Rectal smooth muscle tissue (tissue), 1 donor: Measurements from ENCODE around the gene LYPLAL1.
"Not testable (repeated sequence)": the region's sequence is repeated elsewhere in the genome, so short reads cannot be mapped to it uniquely, and the experiment has no call there.

Experiments
- H3K27ac ChIP-seq: one replicate; pipeline ENCODE4 v1.7.0; 2013; ENCODE audit warnings: low read depth, low read length, inconsistent platforms
- H3K27me3 ChIP-seq: one replicate; pipeline ENCODE4 v1.7.0; 2013; ENCODE audit warnings: low read length; ENCODE audit not compliant: control insufficient read depth, insufficient read depth
- H3K36me3 ChIP-seq: one replicate; pipeline ENCODE4 v1.7.0; 2013; ENCODE audit warnings: low read length; ENCODE audit not compliant: control insufficient read depth, insufficient read depth
- H3K4me1 ChIP-seq: one replicate; pipeline ENCODE4 v1.7.0; 2013; ENCODE audit warnings: low read length; ENCODE audit not compliant: control insufficient read depth, insufficient read depth
- H3K4me3 ChIP-seq: one replicate; pipeline ENCODE4 v1.7.0; 2013; ENCODE audit warnings: low read length
- H3K9ac ChIP-seq: one replicate; pipeline ENCODE4 v1.7.0; 2013; ENCODE audit warnings: low read length

LYPLAL1 gene

GRCh38 chr1:219189952-219190351 is 16.3 kb downstream of the LYPLAL1 start:
- no peak overlapping the region for H3K9ac ChIP-seq
- peaks cover 9% of the 10 kb centered on the region for H3K4me1 ChIP-seq
- H3K27me3 ChIP-seq = no peaks in the 10 kb centered on the region
- no peak overlapping the region for H3K27ac ChIP-seq
- no peak overlapping the region for H3K4me3 ChIP-seq
- no peaks in the 10 kb centered on the region for H3K36me3 ChIP-seq

- no peaks in the 10 kb centered on the region for H3K27me3 ChIP-seq
- no peak overlapping the region for H3K9ac ChIP-seq
- peaks cover 9% of the 10 kb centered on the region for H3K4me1 ChIP-seq
- H3K36me3 ChIP-seq = no peaks in the 10 kb centered on the region
- no peak overlapping the region for H3K4me3 ChIP-seq
- H3K27ac ChIP-seq = no peak overlapping the region
These were observed 16.9 kb downstream of the LYPLAL1 start for GRCh38 chr1:219190605-219191004.

- H3K4me3 ChIP-seq, H3K9ac ChIP-seq, H3K27me3 ChIP-seq, H3K4me1 ChIP-seq, H3K36me3 ChIP-seq, H3K27ac ChIP-seq: not testable (repeated sequence)
These were observed 22.2 kb downstream of the LYPLAL1 start for GRCh38 chr1:219195833-219196232.

- Histone ChIP-seq H3K4me1 (no peaks in the 10 kb centered on the region), H3K9ac (no peak overlapping the region), H3K4me3 (no peak overlapping the region), H3K27me3 (no peaks in the 10 kb centered on the region), H3K36me3 (peaks cover 3% of the 10 kb centered on the region), H3K27ac (no peak overlapping the region)
These were observed 28.0 kb downstream of the LYPLAL1 start for GRCh38 chr1:219201656-219202055.

GRCh38 chr1:219202567-219202966 is 28.9 kb downstream of the LYPLAL1 start:
- no peaks in the 10 kb centered on the region for H3K27me3 ChIP-seq
- H3K27ac ChIP-seq = no peak overlapping the region
- H3K9ac ChIP-seq = no peak overlapping the region
- H3K36me3 ChIP-seq = peaks cover 3% of the 10 kb centered on the region
- H3K4me3 ChIP-seq = no peak overlapping the region
- no peaks in the 10 kb centered on the region for H3K4me1 ChIP-seq

GRCh38 chr1:219206350-219206749 is 32.7 kb downstream of the LYPLAL1 start:
- no peak overlapping the region for H3K4me3 ChIP-seq

GRCh38 chr1:219209578-219209977 is 35.9 kb downstream of the LYPLAL1 start:
- Histone ChIP-seq H3K9ac (no peak overlapping the region), H3K27ac (no peak overlapping the region), H3K36me3 (no peaks in the 10 kb centered on the region), H3K4me3 (no peak overlapping the region), H3K27me3 (no peaks in the 10 kb centered on the region), H3K4me1 (no peaks in the 10 kb centered on the region)

More at GRCh38 chr1:219206350-219206749, 32.7 kb downstream of the LYPLAL1 start:
- no peak overlapping the region for H3K27ac ChIP-seq
- no peaks in the 10 kb centered on the region for H3K27me3 ChIP-seq
- no peak overlapping the region for H3K9ac ChIP-seq
- no peaks in the 10 kb centered on the region for H3K4me1 ChIP-seq
- no peaks in the 10 kb centered on the region for H3K36me3 ChIP-seq

GRCh38 chr1:219210067-219210466 is 36.4 kb downstream of the LYPLAL1 start:
- Histone ChIP-seq H3K27ac (no peak overlapping the region), H3K36me3 (no peaks in the 10 kb centered on the region), H3K27me3 (no peaks in the 10 kb centered on the region), H3K4me1 (no peaks in the 10 kb centered on the region), H3K9ac (no peak overlapping the region), H3K4me3 (no peak overlapping the region)

GRCh38 chr1:219215477-219215876 is 41.8 kb downstream of the LYPLAL1 start:
- H3K27ac ChIP-seq = no peak overlapping the region

GRCh38 chr1:219220945-219221344 is 47.3 kb downstream of the LYPLAL1 start:
- no peaks in the 10 kb centered on the region for H3K4me1 ChIP-seq
- no peak overlapping the region for H3K4me3 ChIP-seq
- no peak overlapping the region for H3K27ac ChIP-seq
- H3K27me3 ChIP-seq = no peaks in the 10 kb centered on the region
- no peak overlapping the region for H3K9ac ChIP-seq
- H3K36me3 ChIP-seq = no peaks in the 10 kb centered on the region

More at GRCh38 chr1:219215477-219215876, 41.8 kb downstream of the LYPLAL1 start:
- Histone ChIP-seq H3K27me3 (no peaks in the 10 kb centered on the region), H3K9ac (no peak overlapping the region), H3K4me1 (no peaks in the 10 kb centered on the region), H3K36me3 (no peaks in the 10 kb centered on the region), H3K4me3 (no peak overlapping the region)

GRCh38 chr1:219223496-219223895 is 49.8 kb downstream of the LYPLAL1 start:
- no peak overlapping the region for H3K9ac ChIP-seq
- H3K36me3 ChIP-seq = no peaks in the 10 kb centered on the region
- H3K27me3 ChIP-seq = no peaks in the 10 kb centered on the region
- no peaks in the 10 kb centered on the region for H3K4me1 ChIP-seq
- H3K4me3 ChIP-seq = no peak overlapping the region
- H3K27ac ChIP-seq = no peak overlapping the region

GRCh38 chr1:219226196-219226595 is 52.5 kb downstream of the LYPLAL1 start:
- Histone ChIP-seq H3K36me3 (no peaks in the 10 kb centered on the region), H3K27ac (no peak overlapping the region), H3K4me3 (no peak overlapping the region), H3K27me3 (no peaks in the 10 kb centered on the region), H3K4me1 (no peaks in the 10 kb centered on the region), H3K9ac (no peak overlapping the region)

GRCh38 chr1:219227360-219228057 is 53.8 kb downstream of the LYPLAL1 start:
- no peak overlapping the region for H3K4me3 ChIP-seq
- H3K27ac ChIP-seq = no peak overlapping the region

More at GRCh38 chr1:219227360-219228057, 53.8 kb downstream of the LYPLAL1 start:
- Histone ChIP-seq H3K36me3 (no peaks in the 10 kb centered on the region), H3K9ac (no peak overlapping the region), H3K4me1 (no peaks in the 10 kb centered on the region), H3K27me3 (no peaks in the 10 kb centered on the region)
